Motor neuron (in vitro differentiated cells): ENCODE measurements around the gene LZTS3. TPM values are rescaled to one million over a fixed set of nuclear protein-coding genes. Genes with fewer than 3 reads are reported as not detected.
A peak's percentile ranks its signal among the peaks of the same experiment; 100 is the strongest.
"Not testable (repeated sequence)": the region's sequence is repeated elsewhere in the genome, so short reads cannot be mapped to it uniquely, and the experiment has no call there.

Source experiments
- ATAC-seq, 8 experiments: fragments of 200-7000 bp; cut with Tn5 transposase; replicated peaks in 6 of 8; 2 replicates each; pipeline ENCODE4 v1.8.0; 2021; ENCODE audit warnings: mild to moderate bottlenecking in 8 of 8, moderate library complexity in 8 of 8
- H3K27ac ChIP-seq, 2 donors: fragments of 250-450 bp; sonication (Bioruptor Pico); 2 replicates each; pipeline ENCODE4 v1.9.0; 2021; ENCODE audit warnings: antibody characterized with exemption in 2 of 2, mild to moderate bottlenecking in 2 of 2, moderate library complexity in 1 of 2
- H3K4me1 ChIP-seq, 2 donors: fragments of 250-450 bp; sonication (Bioruptor Pico); replicated peaks in 1 of 2; 2 replicates each; pipeline ENCODE4 v1.6.1; 2021; ENCODE audit warnings: antibody characterized with exemption in 2 of 2, mild to moderate bottlenecking in 2 of 2, moderate library complexity in 1 of 2
- H3K4me3 ChIP-seq, 5 donors: fragments of 250-450 bp; sonication (Bioruptor Pico); 2 replicates each; pipeline ENCODE4 v1.9.0; 2021; ENCODE audit warnings: antibody characterized with exemption in 5 of 5, mild to moderate bottlenecking in 5 of 5, moderate library complexity in 4 of 5
- WGBS, 10 experiments: fragments of 450-650 bp; shearing (Covaris generic); methylation state at CpG; one replicate each; pipeline ENCODE4 v1.0.0; 2022; 5-methylcytosine and 5-hydroxymethylcytosine counted together
- in situ Hi-C, 9 experiments: fragments of 400-800 bp; cut with MboI; loops; one replicate each; pipeline ENCODE4 v1.15.0; 2021; ENCODE audit warnings: low sequenced_read_pairs in 9 of 9, low pct_unique_long_range_greater_than_20kb in 2 of 9; ENCODE audit not compliant: unreplicated experiment in 9 of 9
- total RNA-seq, 8 experiments: library from RNA; unstranded; fragments of 300-600 nt; gene quantifications; 2 replicates each; pipeline versions ENCODE4 v1.2.3 to v1.2.4, GENCODE V29; 2022

LZTS3 gene
- total RNA-seq, 8 experiments from 2014 or later, result 2.6 to 27.8 (median 13.9) TPM

DNA sequence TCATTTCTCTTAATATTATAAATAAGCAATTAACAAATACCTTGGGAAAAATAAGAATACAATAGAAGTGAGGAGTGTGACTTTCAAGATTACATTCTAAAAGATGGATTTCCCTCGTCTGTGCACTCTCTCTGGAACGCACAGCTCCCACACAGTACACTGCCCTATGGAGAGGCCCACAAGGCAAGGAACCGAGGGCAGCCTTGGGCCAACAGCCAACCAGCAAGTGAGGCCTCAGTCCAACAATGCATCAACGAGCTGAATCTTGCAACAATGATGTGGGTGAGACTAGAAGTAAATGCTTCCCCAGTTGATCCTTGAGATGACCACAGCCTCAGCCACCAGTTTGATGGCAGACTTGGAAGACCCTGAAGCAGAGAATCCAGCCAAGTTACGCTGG is 54.3 kb downstream of the LZTS3 start:
- ATAC-seq, result no peak

DNA sequence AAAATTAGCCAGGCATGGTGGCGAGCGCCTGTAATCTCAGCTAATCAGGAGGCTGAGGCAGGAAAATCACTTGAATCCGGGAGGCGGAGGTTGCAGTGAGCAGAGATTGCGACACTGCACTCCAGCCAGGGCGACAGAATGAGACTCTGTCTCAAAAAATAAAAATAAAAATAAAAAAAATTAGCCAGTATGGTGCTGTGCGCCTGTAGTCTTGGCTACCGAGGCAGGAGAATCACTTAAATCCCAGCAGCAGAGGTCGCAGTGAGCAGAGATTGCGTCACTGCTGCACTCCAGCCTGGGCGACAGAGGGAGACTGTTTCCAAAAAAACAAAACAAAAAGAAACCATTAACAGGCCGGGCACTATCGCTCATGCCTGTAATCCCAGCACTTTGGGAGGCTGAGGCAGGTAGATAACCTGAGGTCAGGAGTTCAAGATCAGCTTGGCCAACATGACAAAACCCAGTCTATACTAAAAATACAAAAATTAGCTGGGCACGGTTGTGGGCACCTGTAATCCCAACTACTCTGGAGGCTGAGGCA is 55.4 kb downstream of the LZTS3 start:
- in situ Hi-C loops, result loop anchor here in 1 of 9 experiments (10.0 kb wide), 1 partner anchor 63 kb away; no protein-coding TSS in a partner anchor
- WGBS, 10 experiments, result 0 to 79% (median 39%) methylated on average over 2 to 13 of the region's 14 CpGs; no CpG with 5 or more reads in 2 of the 10 experiments
- ATAC-seq, result peak in 4 of 8 experiments; percentile 36 to 99 (median 96)
- not testable (repeated sequence) for H3K4me1 ChIP-seq, H3K4me3 ChIP-seq, H3K27ac ChIP-seq

More for the DNA sequence above, 54.3 kb downstream of the LZTS3 start:
- no peaks in the 10 kb centered on the region for H3K4me1 ChIP-seq
- in situ Hi-C loops, result loop anchor here in 1 of 9 experiments (10.0 kb wide), 1 partner anchor 64 kb away; no protein-coding TSS in a partner anchor
- WGBS, 10 experiments, result 54 to 100% (median 75%) methylated on average over 1 to 5 of the region's 5 CpGs; no CpG with 5 or more reads in 3 of the 10 experiments
- no peak overlapping the region for H3K4me3 ChIP-seq
- H3K27ac ChIP-seq, result no peak overlapping the region

DNA sequence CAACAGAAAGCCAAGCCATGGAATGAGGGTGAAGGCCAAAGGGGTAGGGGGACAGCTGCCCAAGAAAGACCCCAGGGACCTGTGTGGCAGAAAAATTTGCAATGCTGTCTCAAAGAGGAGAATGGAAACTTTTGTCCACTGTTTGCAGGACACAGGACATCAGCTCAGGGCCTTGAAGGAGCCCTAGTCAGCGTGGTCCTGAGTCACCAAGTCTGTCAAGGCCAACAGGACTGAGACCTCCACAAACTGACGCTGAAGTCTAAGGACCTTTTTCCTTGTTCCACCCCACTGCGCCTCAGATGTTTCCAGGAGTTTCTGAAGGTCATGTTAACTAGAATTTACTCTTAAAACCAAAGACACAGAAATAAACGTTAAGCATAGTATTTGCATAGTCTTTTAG is 57.0 kb downstream of the LZTS3 start:
- no peak overlapping the region for H3K27ac ChIP-seq
- H3K4me1 ChIP-seq, result no peaks in the 10 kb centered on the region
- WGBS, 10 experiments, result 80 to 100% (median 97%) methylated on average over 1 to 4 of the region's 4 CpGs; no CpG with 5 or more reads in 3 of the 10 experiments
- no peak for ATAC-seq
- in situ Hi-C loops, result loop anchor here in 1 of 9 experiments (10.0 kb wide), 1 partner anchor 62 kb away; no protein-coding TSS in a partner anchor
- H3K4me3 ChIP-seq, result no peak overlapping the region

- H3K27ac ChIP-seq, result no peak overlapping the region
- H3K4me3 ChIP-seq, result no peak overlapping the region
- whole genome bisulfite sequencing, 10 experiments, result 0 to 76% (median 35%) methylated on average over 1 to 15 of the region's 30 CpGs; no CpG with 5 or more reads in 2 of the 10 experiments
- in situ Hi-C loops, result loop anchor here in 1 of 9 experiments (10.0 kb wide), 1 partner anchor 61 kb away; no protein-coding TSS in a partner anchor
- H3K4me1 ChIP-seq, result no peaks in the 10 kb centered on the region
- ATAC-seq, result peak; percentile 24 to 65 (median 53)
Measured at GRCh38 chr20:3115190-3116107, 57.9 kb downstream of the LZTS3 start.

Other genes with a start within 250 kb of the LZTS3 start
- 1 to 10 TPM in 3 of 8 experiments, under 1 TPM in 4, not detected in 1; 0.27 to 1.2 (median 0.96) TPM for gene GNRH2, start 129.9 kb downstream of the LZTS3 start, total RNA-seq
- gene MRPS26, start 127.5 kb downstream of the LZTS3 start, total RNA-seq, result 10 to 100 TPM; 33.9 to 68.1 (median 54.1) TPM
- not detected for gene OXT, start 101.9 kb downstream of the LZTS3 start, total RNA-seq
- under 1 TPM in 1 of 8 experiments, not detected in 7; 0.22 TPM for gene AVP, start 88.8 kb downstream of the LZTS3 start, total RNA-seq
- 10 to 100 TPM; 10.4 to 25.5 (median 17.8) TPM for gene FASTKD5, start 13.7 kb downstream of the LZTS3 start, total RNA-seq
- gene UBOX5, start 13.7 kb downstream of the LZTS3 start, total RNA-seq, result 1 to 10 TPM; 3.1 to 6.2 (median 4.8) TPM
- 10 to 100 TPM; 44.9 to 71.8 (median 53.6) TPM for gene DDRGK1, start 31.1 kb upstream of the LZTS3 start, total RNA-seq
- gene ITPA, start 35.9 kb upstream of the LZTS3 start, total RNA-seq, result 10 to 100 TPM; 27.7 to 84.2 (median 45.5) TPM
- 10 to 100 TPM in 3 of 8 experiments, 1 to 10 TPM in 1, under 1 TPM in 4; 0.05 to 19.6 (median 1.3) TPM for gene SLC4A11, start 65.6 kb upstream of the LZTS3 start, total RNA-seq
- gene DNAAF9, start 234.1 kb upstream of the LZTS3 start, total RNA-seq, result 10 to 100 TPM in 5 of 8 experiments, 1 to 10 TPM in 3; 4.5 to 22.3 (median 19.0) TPM